GM10266 (cell line): Measurements from ENCODE around the gene CACYBP.

Source experiments
- DNase-seq: peaks from one replicate; pipeline ENCODE4 v3.0.0; 2012; ENCODE audit errors: extremely low spot score
- CTCF ChIP-seq: IDR thresholded peaks from 2 replicates; pipeline ENCODE4 v1.5.1; 2012; ENCODE audit warnings: mild to moderate bottlenecking, low read depth; ENCODE audit not compliant: control insufficient read depth, insufficient read depth; ENCODE audit errors: missing control alignments

CACYBP gene

GRCh38 chr1:174999216-174999935 lies 371 bp upstream of the CACYBP start:
- peak; percentile 92 for DNase-seq
- TF ChIP-seq CTCF, result no peak

- DNase-seq, result no peak
Observed at GRCh38 chr1:175000697-175001187, 995 bp downstream of the CACYBP start.

GRCh38 chr1:175002910-175003517 lies 3.3 kb downstream of the CACYBP start:
- no peak for TF ChIP-seq CTCF
- DNase-seq, result no peak

More at GRCh38 chr1:175000697-175001187, 995 bp downstream of the CACYBP start:
- TF ChIP-seq CTCF, result no peak

GRCh38 chr1:175003521-175003920 lies 3.8 kb downstream of the CACYBP start:
- DNase-seq, result no peak

GRCh38 chr1:175005085-175005783 lies 5.5 kb downstream of the CACYBP start:
- TF ChIP-seq CTCF, result no peak
- DNase-seq, result no peak

More at GRCh38 chr1:175003521-175003920, 3.8 kb downstream of the CACYBP start:
- no peak for TF ChIP-seq CTCF

- no peak for TF ChIP-seq CTCF
- DNase-seq, result no peak
Observed at GRCh38 chr1:175009532-175009931, 9.8 kb downstream of the CACYBP start.
